ENCODE results near the gene IQSEC3. TPM values are rescaled to one million over a fixed set of nuclear protein-coding genes. Genes with fewer than 3 reads are reported as not detected.

Gene IQSEC3
- total RNA-seq, 6 donors from 2014 or later = 2.1 to 19.0 (median 8.2) TPM

GRCh38 chr12:221736-222135 lies 155.2 kb downstream of the IQSEC3 start:
- Histone ChIP-seq H3K4me3 (no peak overlapping the region), H3K36me3 (no peaks in the 10 kb centered on the region), H3K9me3 (no peaks in the 10 kb centered on the region), H3K27me3 (no peaks in the 10 kb centered on the region), H3K4me1 (peaks cover 0 to 2% (median 0%) of the 10 kb centered on the region in 4 donors), H3K27ac (no peak overlapping the region)
- DNase-seq = no peak
- WGBS, 2 donors = 76 to 79% methylated on average over 6 of the region's 6 CpGs
- TF ChIP-seq CTCF (IDR thresholded peaks at IDR 0.05) (no peak), POLR2AphosphoS5 (IDR thresholded peaks at IDR 0.05) (no peak), POLR2A (IDR thresholded peaks at IDR 0.05) (no peak), EP300 (IDR thresholded peaks at IDR 0.05) (no peak)
- no peak for ATAC-seq (ENCODE audit: low FRiP score in 2 of 2)

- H3K36me3 ChIP-seq = no peaks in the 10 kb centered on the region
- H3K27me3 ChIP-seq = no peaks in the 10 kb centered on the region
- WGBS, 2 donors = 85 to 98% methylated on average over 6 to 11 of the region's 11 CpGs
- no peak overlapping the region for H3K27ac ChIP-seq
- DNase-seq = no peak
- TF ChIP-seq POLR2A (IDR thresholded peaks at IDR 0.05) (no peak), POLR2AphosphoS5 (IDR thresholded peaks at IDR 0.05) (no peak), EP300 (IDR thresholded peaks at IDR 0.05) (no peak), CTCF (IDR thresholded peaks at IDR 0.05) (no peak)
- ATAC-seq (ENCODE audit: low FRiP score in 2 of 2) = no peak
- H3K9me3 ChIP-seq = no peaks in the 10 kb centered on the region
- no peak overlapping the region for H3K4me3 ChIP-seq
- H3K4me1 ChIP-seq = peaks cover 0 to 2% (median 0%) of the 10 kb centered on the region in 4 donors
Observed at GRCh38 chr12:223841-224240, 157.3 kb downstream of the IQSEC3 start.

GRCh38 chr12:224330-224729 lies 157.8 kb downstream of the IQSEC3 start:
- DNase-seq = no peak
- no peaks in the 10 kb centered on the region for H3K36me3 ChIP-seq
- no peak overlapping the region for H3K27ac ChIP-seq
- H3K4me3 ChIP-seq = no peak overlapping the region
- peaks cover 0 to 2% (median 0%) of the 10 kb centered on the region in 4 donors for H3K4me1 ChIP-seq
- TF ChIP-seq POLR2AphosphoS5 (IDR thresholded peaks at IDR 0.05) = no peak
- TF ChIP-seq CTCF (IDR thresholded peaks at IDR 0.05) = no peak
- no peak for TF ChIP-seq POLR2A (IDR thresholded peaks at IDR 0.05)
- no peak for TF ChIP-seq EP300 (IDR thresholded peaks at IDR 0.05)
- ATAC-seq (ENCODE audit: low FRiP score in 2 of 2) = no peak
- WGBS, 2 donors = 91 to 94% methylated on average over 8 to 9 of the region's 9 CpGs
- no peaks in the 10 kb centered on the region for H3K27me3 ChIP-seq
- H3K9me3 ChIP-seq = no peaks in the 10 kb centered on the region

GRCh38 chr12:225012-225411 lies 158.4 kb downstream of the IQSEC3 start:
- H3K36me3 ChIP-seq = no peaks in the 10 kb centered on the region
- H3K9me3 ChIP-seq = no peaks in the 10 kb centered on the region
- peaks cover 0 to under 1% (median 0%) of the 10 kb centered on the region in 4 donors for H3K4me1 ChIP-seq
- no peak overlapping the region for H3K4me3 ChIP-seq
- DNase-seq = no peak
- no peaks in the 10 kb centered on the region for H3K27me3 ChIP-seq
- TF ChIP-seq CTCF (IDR thresholded peaks at IDR 0.05) (no peak), POLR2AphosphoS5 (IDR thresholded peaks at IDR 0.05) (no peak), EP300 (IDR thresholded peaks at IDR 0.05) (no peak), POLR2A (IDR thresholded peaks at IDR 0.05) (no peak)
- H3K27ac ChIP-seq = no peak overlapping the region
- 86 to 90% methylated on average over 13 to 18 of the region's 18 CpGs for WGBS, 2 donors
- ATAC-seq (ENCODE audit: low FRiP score in 2 of 2) = no peak

GRCh38 chr12:226401-226800 lies 159.8 kb downstream of the IQSEC3 start:
- no peak for ATAC-seq (ENCODE audit: low FRiP score in 2 of 2)
- Histone ChIP-seq H3K4me1 (no peaks in the 10 kb centered on the region), H3K27ac (no peak overlapping the region), H3K36me3 (no peaks in the 10 kb centered on the region), H3K4me3 (no peak overlapping the region), H3K9me3 (no peaks in the 10 kb centered on the region), H3K27me3 (no peaks in the 10 kb centered on the region)
- TF ChIP-seq POLR2AphosphoS5 (IDR thresholded peaks at IDR 0.05) = no peak
- TF ChIP-seq CTCF (IDR thresholded peaks at IDR 0.05) = no peak
- no peak for TF ChIP-seq POLR2A (IDR thresholded peaks at IDR 0.05)
- TF ChIP-seq EP300 (IDR thresholded peaks at IDR 0.05) = no peak
- DNase-seq = no peak
- 84 to 85% methylated on average over 13 to 14 of the region's 14 CpGs for WGBS, 2 donors

Data from upper lobe of left lung (tissue), 6 donors.